ENCODE data around the gene KIF6.
"Not testable (repeated sequence)": the region's sequence is repeated elsewhere in the genome, so short reads cannot be mapped to it uniquely, and the experiment has no call there.

The KIF6 gene

DNA sequence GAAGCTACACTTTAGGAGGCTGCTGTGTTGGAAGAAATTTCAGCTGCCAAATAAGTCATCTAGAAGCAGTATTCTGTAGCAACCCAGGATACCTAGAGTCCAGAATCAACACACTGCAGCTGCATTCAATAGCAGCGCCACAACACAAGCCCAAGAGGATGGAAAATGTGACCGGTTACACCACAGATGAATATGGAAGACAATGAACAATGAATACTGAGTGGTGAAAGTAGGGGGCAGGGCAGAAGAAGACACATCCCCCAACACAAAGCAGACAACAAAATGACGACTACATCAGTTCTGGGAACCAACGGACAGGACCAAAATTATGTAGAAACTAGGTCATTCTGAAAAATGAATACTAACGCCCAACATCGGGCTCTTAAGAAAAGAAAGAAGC is 38.2 kb downstream of the KIF6 start:
- Histone ChIP-seq H3K4me1 (ENCODE audit: control insufficient read depth, insufficient read depth, low read length, poor library complexity, severe bottlenecking) (no peaks in the 10 kb centered on the region), H3K9me3 (ENCODE audit: control insufficient read depth, low read length) (no peaks in the 10 kb centered on the region), H3K27me3 (replicated peaks; ENCODE audit: control insufficient read depth, insufficient read depth, low read length, poor library complexity, severe bottlenecking) (no peaks in the 10 kb centered on the region), H3K27ac (ENCODE audit: insufficient read depth, low read length, poor library complexity, severe bottlenecking) (no peak overlapping the region), H3K36me3 (ENCODE audit: control insufficient read depth, insufficient read depth, low read length) (no peaks in the 10 kb centered on the region), H3K4me3 (ENCODE audit: insufficient read depth, low read depth, low read length, poor library complexity, severe bottlenecking) (no peak overlapping the region)
- DNase-seq = no peak

DNA sequence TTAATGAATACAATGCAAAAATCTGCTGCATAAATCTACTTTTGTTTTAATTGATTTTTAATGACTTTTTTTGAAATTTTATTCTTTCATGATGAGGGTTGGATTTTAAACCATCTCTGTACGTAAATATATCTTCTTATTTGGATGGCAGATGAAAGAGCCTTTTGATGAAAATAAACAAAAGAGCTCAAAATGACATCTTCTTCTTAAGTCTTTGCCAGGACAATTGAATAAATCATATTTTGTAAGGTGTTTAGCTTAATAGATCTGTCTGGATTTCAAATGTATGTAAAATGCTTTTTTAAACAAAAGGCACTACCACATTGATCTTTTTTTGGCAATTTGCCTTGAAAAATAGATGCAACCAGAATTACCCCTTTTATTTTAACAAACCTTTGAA is 39.3 kb downstream of the KIF6 start:
- Histone ChIP-seq H3K27ac (ENCODE audit: insufficient read depth, low read length, poor library complexity, severe bottlenecking) (no peak overlapping the region), H3K9me3 (ENCODE audit: control insufficient read depth, low read length) (no peaks in the 10 kb centered on the region), H3K4me1 (ENCODE audit: control insufficient read depth, insufficient read depth, low read length, poor library complexity, severe bottlenecking) (no peaks in the 10 kb centered on the region), H3K36me3 (ENCODE audit: control insufficient read depth, insufficient read depth, low read length) (no peaks in the 10 kb centered on the region), H3K27me3 (replicated peaks; ENCODE audit: control insufficient read depth, insufficient read depth, low read length, poor library complexity, severe bottlenecking) (no peaks in the 10 kb centered on the region), H3K4me3 (ENCODE audit: insufficient read depth, low read depth, low read length, poor library complexity, severe bottlenecking) (no peak overlapping the region)
- DNase-seq = no peak

DNA sequence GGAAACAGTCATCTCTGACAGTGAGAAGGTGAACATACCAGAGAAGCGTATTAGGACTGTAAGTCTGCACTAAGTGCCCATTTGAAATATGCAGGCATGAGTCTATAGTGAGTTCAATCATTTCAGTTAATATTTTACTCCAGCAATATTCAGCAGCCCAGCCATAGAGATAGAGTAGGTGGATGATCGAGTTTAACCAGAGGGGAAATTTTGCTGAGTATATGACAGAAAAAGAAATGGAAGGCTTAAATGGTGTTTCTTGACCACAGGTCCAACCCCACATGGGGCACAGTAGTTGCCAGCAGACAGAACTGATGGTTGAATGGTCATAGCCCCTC is 39.8 kb downstream of the KIF6 start:
- no peaks in the 10 kb centered on the region for H3K4me1 ChIP-seq (ENCODE audit: control insufficient read depth, insufficient read depth, low read length, poor library complexity, severe bottlenecking)
- H3K36me3 ChIP-seq (ENCODE audit: control insufficient read depth, insufficient read depth, low read length) = no peaks in the 10 kb centered on the region
- no peaks in the 10 kb centered on the region for H3K27me3 ChIP-seq (replicated peaks; ENCODE audit: control insufficient read depth, insufficient read depth, low read length, poor library complexity, severe bottlenecking)
- H3K9me3 ChIP-seq (ENCODE audit: control insufficient read depth, low read length) = no peaks in the 10 kb centered on the region
- H3K27ac ChIP-seq (ENCODE audit: insufficient read depth, low read length, poor library complexity, severe bottlenecking) = no peak overlapping the region
- no peak overlapping the region for H3K4me3 ChIP-seq (ENCODE audit: insufficient read depth, low read depth, low read length, poor library complexity, severe bottlenecking)
- no peak for DNase-seq

DNA sequence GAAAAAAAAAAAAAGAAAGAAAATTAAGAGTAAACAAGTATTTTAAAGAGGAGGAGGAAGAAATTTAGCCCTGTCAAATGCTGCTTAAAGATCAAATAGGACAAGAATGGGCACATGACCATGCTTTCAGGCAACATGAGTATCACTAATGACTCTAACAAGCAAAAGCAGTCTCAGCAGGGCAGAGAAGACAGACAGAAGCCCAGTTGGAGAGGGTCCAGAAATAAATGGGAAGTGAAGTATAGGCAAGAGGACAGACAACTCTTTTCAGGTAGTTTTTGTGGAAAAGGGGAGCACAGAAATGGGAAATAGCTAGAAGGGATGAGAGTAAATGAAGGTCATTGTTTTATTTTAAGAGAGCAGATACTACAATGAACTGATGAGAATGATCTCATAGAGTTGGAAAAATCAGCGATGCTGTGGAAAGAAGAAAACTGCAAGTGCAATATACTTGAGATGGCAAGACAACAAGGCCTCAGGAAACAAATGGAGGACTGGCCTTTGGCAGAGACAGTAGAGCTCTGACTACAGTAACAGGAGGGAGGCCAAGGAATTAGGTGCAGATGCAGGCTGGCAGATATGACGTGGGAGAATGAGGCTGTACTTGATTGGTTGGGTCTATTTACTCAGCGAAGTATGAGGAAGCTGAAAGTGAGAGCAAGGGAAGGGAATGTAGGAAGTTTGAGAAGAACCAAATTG is 40.3 kb downstream of the KIF6 start:
- H3K27me3 ChIP-seq (replicated peaks; ENCODE audit: control insufficient read depth, insufficient read depth, low read length, poor library complexity, severe bottlenecking) = no peaks in the 10 kb centered on the region
- no peak overlapping the region for H3K27ac ChIP-seq (ENCODE audit: insufficient read depth, low read length, poor library complexity, severe bottlenecking)
- no peaks in the 10 kb centered on the region for H3K4me1 ChIP-seq (ENCODE audit: control insufficient read depth, insufficient read depth, low read length, poor library complexity, severe bottlenecking)
- H3K9me3 ChIP-seq (ENCODE audit: control insufficient read depth, low read length) = no peaks in the 10 kb centered on the region
- no peaks in the 10 kb centered on the region for H3K36me3 ChIP-seq (ENCODE audit: control insufficient read depth, insufficient read depth, low read length)
- no peak overlapping the region for H3K4me3 ChIP-seq (ENCODE audit: insufficient read depth, low read depth, low read length, poor library complexity, severe bottlenecking)
- no peak for DNase-seq

DNA sequence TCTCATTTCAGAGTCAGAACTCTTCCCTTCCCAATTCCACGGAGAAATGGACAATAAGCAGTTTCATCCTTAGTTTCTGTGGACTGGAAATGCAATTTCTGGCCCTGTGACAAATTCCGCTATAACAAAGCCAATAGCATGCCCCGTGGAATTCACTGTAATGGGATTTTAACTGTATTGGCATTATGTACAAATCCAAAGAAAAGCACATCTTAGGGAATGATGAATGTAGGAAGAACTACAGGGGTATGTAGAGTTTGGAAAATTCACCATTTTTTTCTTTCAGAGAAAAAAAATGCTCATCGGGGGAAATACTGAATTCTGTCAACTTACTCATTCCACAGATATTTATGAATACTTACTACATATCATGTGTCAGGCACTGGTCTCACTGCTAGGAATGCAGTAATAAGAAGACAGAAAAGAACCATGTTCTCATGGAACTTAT is 43.5 kb downstream of the KIF6 start:
- no peak for DNase-seq
- no peaks in the 10 kb centered on the region for H3K27me3 ChIP-seq (replicated peaks; ENCODE audit: control insufficient read depth, insufficient read depth, low read length, poor library complexity, severe bottlenecking)
- H3K27ac ChIP-seq (ENCODE audit: insufficient read depth, low read length, poor library complexity, severe bottlenecking) = no peak overlapping the region
- H3K9me3 ChIP-seq (ENCODE audit: control insufficient read depth, low read length) = no peaks in the 10 kb centered on the region
- no peaks in the 10 kb centered on the region for H3K36me3 ChIP-seq (ENCODE audit: control insufficient read depth, insufficient read depth, low read length)
- no peaks in the 10 kb centered on the region for H3K4me1 ChIP-seq (ENCODE audit: control insufficient read depth, insufficient read depth, low read length, poor library complexity, severe bottlenecking)
- no peak overlapping the region for H3K4me3 ChIP-seq (ENCODE audit: insufficient read depth, low read depth, low read length, poor library complexity, severe bottlenecking)

DNA sequence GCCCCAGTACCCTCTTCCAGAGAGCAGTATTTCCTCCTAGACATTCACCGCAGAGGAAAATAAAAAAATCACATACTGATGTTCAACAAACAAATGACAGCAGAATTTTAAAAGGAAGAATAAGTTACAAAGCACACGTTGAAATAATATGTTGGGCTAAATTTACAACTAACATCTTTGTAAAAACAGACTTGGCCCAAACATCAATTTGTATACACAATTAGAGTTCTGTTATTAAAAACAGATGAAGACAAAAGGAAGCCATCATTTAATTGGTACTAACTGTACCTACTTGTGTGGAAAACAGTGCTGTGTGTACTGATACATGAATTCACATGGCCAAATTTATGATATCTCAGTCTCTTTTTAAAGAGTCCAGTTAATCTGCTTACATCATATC is 46.3 kb downstream of the KIF6 start:
- Histone ChIP-seq H3K9me3 (ENCODE audit: control insufficient read depth, low read length) (no peaks in the 10 kb centered on the region), H3K27me3 (replicated peaks; ENCODE audit: control insufficient read depth, insufficient read depth, low read length, poor library complexity, severe bottlenecking) (no peaks in the 10 kb centered on the region), H3K4me1 (ENCODE audit: control insufficient read depth, insufficient read depth, low read length, poor library complexity, severe bottlenecking) (no peaks in the 10 kb centered on the region), H3K36me3 (ENCODE audit: control insufficient read depth, insufficient read depth, low read length) (no peaks in the 10 kb centered on the region), H3K4me3 (ENCODE audit: insufficient read depth, low read depth, low read length, poor library complexity, severe bottlenecking) (no peak overlapping the region), H3K27ac (ENCODE audit: insufficient read depth, low read length, poor library complexity, severe bottlenecking) (no peak overlapping the region)
- DNase-seq = no peak

DNA sequence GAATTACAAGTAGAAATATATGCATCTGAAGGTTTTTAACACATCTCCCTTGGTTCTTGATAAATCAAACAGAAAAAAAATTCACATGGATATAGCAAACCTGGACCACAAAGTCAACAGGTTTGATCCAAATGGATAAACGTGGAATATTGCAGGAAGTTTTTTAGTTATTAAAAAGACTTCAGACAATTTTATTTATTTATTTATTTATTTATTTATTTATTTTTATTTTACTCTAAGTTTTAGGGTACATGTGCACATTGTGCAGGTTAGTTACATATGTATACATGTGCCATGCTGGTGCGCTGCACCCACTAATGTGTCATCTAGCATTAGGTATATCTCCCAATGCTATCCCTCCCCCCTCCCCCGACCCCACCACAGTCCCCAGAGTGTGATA is 47.9 kb downstream of the KIF6 start:
- H3K27ac ChIP-seq (ENCODE audit: insufficient read depth, low read length, poor library complexity, severe bottlenecking); H3K4me3 ChIP-seq (ENCODE audit: insufficient read depth, low read depth, low read length, poor library complexity, severe bottlenecking); H3K27me3 ChIP-seq (replicated peaks; ENCODE audit: control insufficient read depth, insufficient read depth, low read length, poor library complexity, severe bottlenecking); H3K36me3 ChIP-seq (ENCODE audit: control insufficient read depth, insufficient read depth, low read length); DNase-seq; H3K9me3 ChIP-seq (ENCODE audit: control insufficient read depth, low read length); H3K4me1 ChIP-seq (ENCODE audit: control insufficient read depth, insufficient read depth, low read length, poor library complexity, severe bottlenecking): not testable (repeated sequence)

DNA sequence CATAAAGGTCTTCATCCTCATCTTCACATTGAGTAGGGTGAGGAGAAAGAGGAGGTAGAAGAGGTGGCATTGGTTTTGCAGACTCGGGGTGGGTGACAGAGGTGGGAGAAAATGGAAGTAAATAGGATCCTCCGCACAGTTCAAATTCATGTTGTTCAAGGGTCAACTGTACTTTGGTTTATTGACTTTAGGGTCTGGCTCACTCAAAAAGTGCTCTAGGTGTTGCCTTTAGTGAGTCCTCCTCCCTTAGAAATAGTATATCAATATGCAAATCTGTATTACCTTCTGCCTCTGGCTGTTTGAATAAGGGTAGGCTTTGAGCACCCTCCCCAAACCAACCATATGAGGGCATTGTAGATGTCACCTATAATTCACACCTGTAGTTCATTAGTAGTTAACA is 54.7 kb downstream of the KIF6 start:
- H3K27me3 ChIP-seq (replicated peaks; ENCODE audit: control insufficient read depth, insufficient read depth, low read length, poor library complexity, severe bottlenecking) = no peaks in the 10 kb centered on the region
- no peaks in the 10 kb centered on the region for H3K36me3 ChIP-seq (ENCODE audit: control insufficient read depth, insufficient read depth, low read length)
- H3K4me1 ChIP-seq (ENCODE audit: control insufficient read depth, insufficient read depth, low read length, poor library complexity, severe bottlenecking) = no peaks in the 10 kb centered on the region
- no peak overlapping the region for H3K27ac ChIP-seq (ENCODE audit: insufficient read depth, low read length, poor library complexity, severe bottlenecking)
- H3K9me3 ChIP-seq (ENCODE audit: control insufficient read depth, low read length) = no peaks in the 10 kb centered on the region
- H3K4me3 ChIP-seq (ENCODE audit: insufficient read depth, low read depth, low read length, poor library complexity, severe bottlenecking) = no peak overlapping the region
- DNase-seq = no peak

DNA sequence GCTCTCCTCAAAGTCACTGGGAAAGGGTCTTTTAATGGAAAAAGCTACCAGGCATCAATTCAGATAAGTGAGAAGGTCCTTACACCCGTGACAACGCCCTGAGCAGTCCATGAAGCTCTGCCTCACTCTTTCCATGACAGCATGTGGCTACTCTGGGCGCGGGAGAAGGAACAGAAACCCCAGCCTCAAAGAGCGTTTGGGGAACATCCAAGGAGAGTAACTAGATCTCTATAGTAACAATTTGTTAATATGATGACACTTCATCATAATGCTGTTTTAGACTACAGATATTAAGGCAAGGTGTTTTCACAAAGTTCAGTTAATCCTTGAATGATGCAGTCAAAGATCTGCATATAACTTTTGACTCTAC is 55.2 kb downstream of the KIF6 start:
- DNase-seq = no peak
- Histone ChIP-seq H3K4me1 (ENCODE audit: control insufficient read depth, insufficient read depth, low read length, poor library complexity, severe bottlenecking) (no peaks in the 10 kb centered on the region), H3K4me3 (ENCODE audit: insufficient read depth, low read depth, low read length, poor library complexity, severe bottlenecking) (no peak overlapping the region), H3K27me3 (replicated peaks; ENCODE audit: control insufficient read depth, insufficient read depth, low read length, poor library complexity, severe bottlenecking) (no peaks in the 10 kb centered on the region), H3K27ac (ENCODE audit: insufficient read depth, low read length, poor library complexity, severe bottlenecking) (no peak overlapping the region), H3K9me3 (ENCODE audit: control insufficient read depth, low read length) (no peaks in the 10 kb centered on the region), H3K36me3 (ENCODE audit: control insufficient read depth, insufficient read depth, low read length) (no peaks in the 10 kb centered on the region)

DNA sequence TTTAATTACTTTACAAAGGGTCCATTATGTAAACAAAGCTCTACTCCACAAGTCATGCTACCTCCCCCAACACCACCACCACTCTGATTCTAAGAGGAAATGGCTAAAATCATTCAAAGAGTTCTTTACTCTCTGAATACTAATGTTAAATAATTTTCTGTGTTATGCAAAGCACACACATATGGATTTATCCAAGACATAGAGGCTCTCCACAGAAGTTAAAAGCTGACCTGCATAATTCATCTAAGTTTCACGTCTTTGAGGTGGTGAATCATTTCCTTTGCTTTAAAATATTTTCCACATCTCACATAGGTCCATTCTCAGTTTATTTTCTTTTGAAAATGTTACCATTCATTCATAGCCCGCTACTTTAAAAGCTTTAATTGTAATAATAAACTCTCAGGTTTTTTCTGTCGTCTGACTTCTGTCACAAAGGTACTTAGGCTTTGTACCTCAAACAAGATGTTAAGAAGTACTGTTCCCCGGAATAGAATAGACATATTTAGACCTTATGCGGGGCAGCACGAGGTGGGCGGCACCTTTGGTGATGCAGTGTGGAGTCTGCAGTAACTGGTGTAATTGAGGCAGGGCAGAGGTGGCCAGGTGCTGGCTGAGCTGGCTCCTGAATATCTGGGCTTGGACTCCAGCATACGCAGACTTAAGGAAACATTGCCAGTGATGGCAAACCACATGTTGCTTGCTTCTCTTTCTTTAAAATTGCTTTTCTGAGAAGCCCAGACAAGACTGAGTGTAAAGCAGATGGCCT is 55.8 kb downstream of the KIF6 start:
- H3K36me3 ChIP-seq (ENCODE audit: control insufficient read depth, insufficient read depth, low read length) = no peaks in the 10 kb centered on the region
- no peak for DNase-seq
- no peaks in the 10 kb centered on the region for H3K4me1 ChIP-seq (ENCODE audit: control insufficient read depth, insufficient read depth, low read length, poor library complexity, severe bottlenecking)
- H3K4me3 ChIP-seq (ENCODE audit: insufficient read depth, low read depth, low read length, poor library complexity, severe bottlenecking) = no peak overlapping the region
- H3K27me3 ChIP-seq (replicated peaks; ENCODE audit: control insufficient read depth, insufficient read depth, low read length, poor library complexity, severe bottlenecking) = no peaks in the 10 kb centered on the region
- H3K27ac ChIP-seq (ENCODE audit: insufficient read depth, low read length, poor library complexity, severe bottlenecking) = no peak overlapping the region
- no peaks in the 10 kb centered on the region for H3K9me3 ChIP-seq (ENCODE audit: control insufficient read depth, low read length)

All from effector memory CD4-positive, alpha-beta T cell (primary cell).